Measurements from ENCODE around the gene ITGA1.

- TF ChIP-seq CTCF (IDR thresholded peaks at IDR 0.05) = no peak
- no peak for TF ChIP-seq POLR2A (IDR thresholded peaks at IDR 0.05)
Measured at GRCh38 chr5:52774005-52774410, 13.7 kb upstream of the ITGA1 start.

Data from lower leg skin (tissue), 3 donors.